WTC11 (cell line): ENCODE results near the gene SLC9A9.

Source experiments
- ATF2 ChIP-seq: sonication (generic); formaldehyde crosslinking; IDR thresholded peaks from 2 replicates; pipeline ENCODE4 v1.8.1; 2022; ENCODE audit warnings: low read depth, missing genetic modification reagents, borderline replicate concordance
- ATF3 ChIP-seq: sonication (generic); formaldehyde crosslinking; conservative IDR thresholded peaks from 2 replicates; pipeline ENCODE4 v1.8.1; 2022; ENCODE audit warnings: mild to moderate bottlenecking, missing genetic modification reagents
- MAX ChIP-seq: sonication (generic); formaldehyde crosslinking; IDR thresholded peaks from 2 replicates; pipeline ENCODE4 v1.8.0; 2022; ENCODE audit warnings: mild to moderate bottlenecking, missing genetic modification reagents
- NR3C1 ChIP-seq: sonication (generic); formaldehyde crosslinking; conservative IDR thresholded peaks from 2 replicates; pipeline ENCODE4 v1.8.1; 2023; ENCODE audit warnings: low read depth, mild to moderate bottlenecking, missing genetic modification reagents
- PRDM15 ChIP-seq: sonication (generic); formaldehyde crosslinking; IDR thresholded peaks from 2 replicates; pipeline ENCODE4 v1.8.0; 2022; ENCODE audit warnings: missing genetic modification reagents
- SMAD3 ChIP-seq: sonication (generic); formaldehyde crosslinking; IDR thresholded peaks from 2 replicates; pipeline ENCODE4 v1.8.0; 2022; ENCODE audit warnings: missing genetic modification reagents, mild to moderate bottlenecking, borderline replicate concordance
- SP1 ChIP-seq: sonication (generic); formaldehyde crosslinking; conservative IDR thresholded peaks from 2 replicates; pipeline ENCODE4 v1.8.1; 2022; ENCODE audit warnings: missing genetic modification reagents
- TCF7 ChIP-seq: sonication (generic); formaldehyde crosslinking; IDR thresholded peaks from 2 replicates; pipeline ENCODE4 v1.8.0; 2022; ENCODE audit warnings: mild to moderate bottlenecking, low read depth, missing genetic modification reagents, moderate library complexity
- TEAD1 ChIP-seq: sonication (generic); formaldehyde crosslinking; IDR thresholded peaks from 2 replicates; pipeline ENCODE4 v1.8.0; 2022; ENCODE audit warnings: mild to moderate bottlenecking, missing genetic modification reagents
- ZBTB21 ChIP-seq: sonication (generic); formaldehyde crosslinking; IDR thresholded peaks from 2 replicates; pipeline ENCODE4 v1.8.1; 2023; ENCODE audit warnings: mild to moderate bottlenecking, missing genetic modification reagents, borderline replicate concordance
- TF ChIP-seq, protein P1 (sequence below): sonication (generic); formaldehyde crosslinking; IDR thresholded peaks from 2 replicates; pipeline ENCODE4 v1.8.1; 2023; ENCODE audit warnings: mild to moderate bottlenecking, missing genetic modification reagents, moderate library complexity
- TF ChIP-seq, protein P2 (sequence below): fragments of 200-600 bp; IDR thresholded peaks from 2 replicates; pipeline ENCODE4 v1.8.0; 2022; ENCODE audit warnings: antibody characterized with exemption
- TF ChIP-seq, protein P3 (sequence below): sonication (generic); formaldehyde crosslinking; IDR thresholded peaks from 2 replicates; pipeline ENCODE4 v1.8.0; 2022; ENCODE audit warnings: mild to moderate bottlenecking, missing genetic modification reagents
- TF ChIP-seq, protein P4 (sequence below): sonication (generic); formaldehyde crosslinking; IDR thresholded peaks from 2 replicates; pipeline ENCODE4 v1.8.1; 2023; ENCODE audit warnings: mild to moderate bottlenecking, missing genetic modification reagents, moderate library complexity

GRCh38 chr3:143361589-143361988, 486.7 kb downstream of the SLC9A9 start:
- TF ChIP-seq, protein P1, sequence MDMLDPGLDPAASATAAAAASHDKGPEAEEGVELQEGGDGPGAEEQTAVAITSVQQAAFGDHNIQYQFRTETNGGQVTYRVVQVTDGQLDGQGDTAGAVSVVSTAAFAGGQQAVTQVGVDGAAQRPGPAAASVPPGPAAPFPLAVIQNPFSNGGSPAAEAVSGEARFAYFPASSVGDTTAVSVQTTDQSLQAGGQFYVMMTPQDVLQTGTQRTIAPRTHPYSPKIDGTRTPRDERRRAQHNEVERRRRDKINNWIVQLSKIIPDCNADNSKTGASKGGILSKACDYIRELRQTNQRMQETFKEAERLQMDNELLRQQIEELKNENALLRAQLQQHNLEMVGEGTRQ: no peak
- TF ChIP-seq SP1 (CRISPR knock-in tag) (no peak), PRDM15 (CRISPR knock-in tag) (no peak), MAX (CRISPR knock-in tag) (no peak), ATF2 (CRISPR knock-in tag) (no peak), SMAD3 (CRISPR knock-in tag) (no peak), ATF3 (no peak), ZBTB21 (CRISPR knock-in tag) (no peak), NR3C1 (no peak), TCF7 (no peak), TEAD1 (CRISPR knock-in tag) (no peak)
- TF ChIP-seq, protein P2, sequence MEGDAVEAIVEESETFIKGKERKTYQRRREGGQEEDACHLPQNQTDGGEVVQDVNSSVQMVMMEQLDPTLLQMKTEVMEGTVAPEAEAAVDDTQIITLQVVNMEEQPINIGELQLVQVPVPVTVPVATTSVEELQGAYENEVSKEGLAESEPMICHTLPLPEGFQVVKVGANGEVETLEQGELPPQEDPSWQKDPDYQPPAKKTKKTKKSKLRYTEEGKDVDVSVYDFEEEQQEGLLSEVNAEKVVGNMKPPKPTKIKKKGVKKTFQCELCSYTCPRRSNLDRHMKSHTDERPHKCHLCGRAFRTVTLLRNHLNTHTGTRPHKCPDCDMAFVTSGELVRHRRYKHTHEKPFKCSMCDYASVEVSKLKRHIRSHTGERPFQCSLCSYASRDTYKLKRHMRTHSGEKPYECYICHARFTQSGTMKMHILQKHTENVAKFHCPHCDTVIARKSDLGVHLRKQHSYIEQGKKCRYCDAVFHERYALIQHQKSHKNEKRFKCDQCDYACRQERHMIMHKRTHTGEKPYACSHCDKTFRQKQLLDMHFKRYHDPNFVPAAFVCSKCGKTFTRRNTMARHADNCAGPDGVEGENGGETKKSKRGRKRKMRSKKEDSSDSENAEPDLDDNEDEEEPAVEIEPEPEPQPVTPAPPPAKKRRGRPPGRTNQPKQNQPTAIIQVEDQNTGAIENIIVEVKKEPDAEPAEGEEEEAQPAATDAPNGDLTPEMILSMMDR: no peak
- TF ChIP-seq, protein P3, sequence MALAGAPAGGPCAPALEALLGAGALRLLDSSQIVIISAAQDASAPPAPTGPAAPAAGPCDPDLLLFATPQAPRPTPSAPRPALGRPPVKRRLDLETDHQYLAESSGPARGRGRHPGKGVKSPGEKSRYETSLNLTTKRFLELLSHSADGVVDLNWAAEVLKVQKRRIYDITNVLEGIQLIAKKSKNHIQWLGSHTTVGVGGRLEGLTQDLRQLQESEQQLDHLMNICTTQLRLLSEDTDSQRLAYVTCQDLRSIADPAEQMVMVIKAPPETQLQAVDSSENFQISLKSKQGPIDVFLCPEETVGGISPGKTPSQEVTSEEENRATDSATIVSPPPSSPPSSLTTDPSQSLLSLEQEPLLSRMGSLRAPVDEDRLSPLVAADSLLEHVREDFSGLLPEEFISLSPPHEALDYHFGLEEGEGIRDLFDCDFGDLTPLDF (CRISPR knock-in tag): no peak
- TF ChIP-seq, protein P4, sequence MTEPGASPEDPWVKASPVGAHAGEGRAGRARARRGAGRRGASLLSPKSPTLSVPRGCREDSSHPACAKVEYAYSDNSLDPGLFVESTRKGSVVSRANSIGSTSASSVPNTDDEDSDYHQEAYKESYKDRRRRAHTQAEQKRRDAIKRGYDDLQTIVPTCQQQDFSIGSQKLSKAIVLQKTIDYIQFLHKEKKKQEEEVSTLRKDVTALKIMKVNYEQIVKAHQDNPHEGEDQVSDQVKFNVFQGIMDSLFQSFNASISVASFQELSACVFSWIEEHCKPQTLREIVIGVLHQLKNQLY: no peak
